GM21381 (cell line): ENCODE data around the gene MCTP2.
A peak's percentile ranks its signal among the peaks of the same experiment; 100 is the strongest.
"Not testable (repeated sequence)": the region's sequence is repeated elsewhere in the genome, so short reads cannot be mapped to it uniquely, and the experiment has no call there.

Experiments used
- ATAC-seq: cut with Tn5 transposase; IDR thresholded peaks from one replicate; pipeline ENCODE4 v1.9.1; 2021; ENCODE audit warnings: mild to moderate bottlenecking, moderate library complexity; ENCODE audit not compliant: unreplicated experiment

MCTP2 gene

GRCh38 chr15:94234300-94234699 is 2.9 kb downstream of the MCTP2 start:
- ATAC-seq = peak; percentile 17

DNA sequence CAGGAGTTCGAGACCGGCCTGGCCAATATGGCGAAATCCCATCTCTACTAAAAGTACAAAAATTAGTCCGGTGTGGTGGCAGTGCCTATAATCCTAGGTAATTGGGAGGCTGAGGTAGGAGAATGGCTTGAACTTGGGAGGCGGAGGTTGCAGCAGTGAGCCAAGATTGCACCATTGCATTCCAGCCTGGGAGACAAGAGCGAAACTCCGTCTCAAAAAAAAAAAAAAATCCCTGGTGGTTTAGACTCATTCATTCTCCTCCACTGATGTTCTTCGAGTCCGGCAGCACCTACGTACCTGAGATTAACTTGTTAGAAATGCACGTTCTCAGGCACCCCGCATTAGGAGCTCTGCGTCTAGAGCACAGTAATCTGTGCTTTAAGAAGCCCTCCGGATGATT is 3.7 kb downstream of the MCTP2 start:
- no peak for ATAC-seq

GRCh38 chr15:94235646-94236045 is 4.3 kb downstream of the MCTP2 start:
- no peak for ATAC-seq

DNA sequence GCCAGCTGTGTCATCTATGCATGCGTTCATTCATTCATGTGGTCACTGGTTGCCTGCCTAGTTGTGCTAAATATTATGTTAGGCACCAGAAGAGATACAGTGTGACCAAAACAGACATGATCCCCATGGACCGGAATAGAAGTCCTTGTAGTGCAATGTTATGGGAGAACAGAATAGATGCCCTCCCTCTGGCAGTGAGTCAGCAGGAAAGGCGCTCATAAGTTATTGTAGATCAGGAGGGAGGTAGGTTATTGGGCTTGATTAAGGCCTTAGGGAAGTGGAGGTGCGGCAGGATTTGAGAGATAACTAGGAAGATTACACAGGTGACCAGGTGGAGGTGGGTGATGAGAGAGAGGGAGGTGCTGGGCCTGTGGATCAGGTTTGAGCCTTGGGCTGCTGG is 5.2 kb downstream of the MCTP2 start:
- no peak for ATAC-seq

- ATAC-seq = no peak
Measured at GRCh38 chr15:94237903-94238302, 6.5 kb downstream of the MCTP2 start.

DNA sequence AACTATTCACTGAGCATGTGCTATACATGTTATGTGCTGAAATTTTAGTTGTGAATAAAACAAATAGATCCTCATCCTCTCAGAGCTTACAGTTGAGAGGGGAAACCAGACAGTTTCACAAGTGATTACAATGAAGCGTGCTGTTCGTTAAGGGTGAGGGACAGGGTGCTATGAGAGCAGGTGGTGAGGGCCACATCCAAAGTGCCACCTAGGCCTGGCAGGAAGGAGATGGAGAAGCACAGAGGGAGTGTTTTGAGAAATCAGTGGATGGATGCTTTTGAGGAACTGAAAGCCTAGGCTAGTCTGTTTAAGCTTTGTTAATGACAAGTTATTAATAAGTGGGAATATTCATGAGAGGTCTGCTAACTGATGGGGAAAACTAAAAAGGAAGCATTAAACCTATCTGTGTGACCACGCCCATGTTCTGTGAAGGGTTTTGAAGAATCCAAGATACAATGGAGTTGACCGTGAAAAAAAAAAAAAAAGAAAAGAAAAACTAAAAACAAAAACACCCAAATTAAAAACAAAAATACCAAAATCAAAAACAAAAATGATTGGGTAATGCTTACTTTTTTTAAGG is 7.3 kb downstream of the MCTP2 start:
- ATAC-seq = peak; percentile 62

DNA sequence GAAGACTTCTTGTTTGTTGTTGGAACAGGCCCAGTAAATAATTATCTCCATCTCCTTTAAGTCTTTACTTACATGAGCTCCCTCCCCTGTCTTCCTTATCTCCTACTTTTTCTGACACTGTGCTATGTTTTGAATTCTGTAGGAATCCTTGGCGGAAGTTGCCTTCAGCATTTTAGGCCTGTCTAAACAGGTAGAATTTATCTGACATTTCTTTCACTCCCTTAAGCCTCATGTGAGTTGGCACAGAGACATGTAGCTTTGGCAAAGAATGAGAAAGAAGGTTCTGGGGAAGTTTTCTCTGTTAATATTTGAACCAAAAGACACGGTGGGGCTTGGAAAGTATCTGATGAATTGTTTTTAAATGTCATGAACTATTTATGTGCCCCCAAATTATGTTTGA is 8.1 kb downstream of the MCTP2 start:
- no peak for ATAC-seq

- ATAC-seq = no peak
Measured at GRCh38 chr15:94240480-94240879, 9.1 kb downstream of the MCTP2 start.

DNA sequence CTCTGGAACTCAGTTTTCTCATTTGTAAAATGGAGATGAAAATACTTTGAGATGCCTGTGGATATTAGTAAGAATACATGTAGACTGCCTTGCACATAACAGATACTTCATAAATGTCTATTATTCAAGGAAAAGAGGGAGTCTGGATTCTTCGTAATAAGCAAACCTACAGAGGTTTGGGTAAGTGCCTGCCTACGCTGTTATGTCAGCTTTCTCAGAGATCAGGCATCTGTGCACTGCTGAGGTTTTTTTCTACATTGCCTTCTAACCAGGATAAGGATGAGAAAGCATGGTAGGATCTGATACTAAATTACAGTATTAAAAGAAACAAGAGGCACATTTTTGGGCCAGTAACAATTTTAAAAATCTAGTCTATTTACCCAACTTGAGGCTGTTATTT is 10.9 kb downstream of the MCTP2 start:
- no peak for ATAC-seq

GRCh38 chr15:94243003-94243402 is 11.6 kb downstream of the MCTP2 start:
- ATAC-seq = not testable (repeated sequence)

- ATAC-seq = no peak
Measured at GRCh38 chr15:94243418-94243817, 12.1 kb downstream of the MCTP2 start.

- no peak for ATAC-seq
Measured at GRCh38 chr15:94246016-94246415, 14.7 kb downstream of the MCTP2 start.

DNA sequence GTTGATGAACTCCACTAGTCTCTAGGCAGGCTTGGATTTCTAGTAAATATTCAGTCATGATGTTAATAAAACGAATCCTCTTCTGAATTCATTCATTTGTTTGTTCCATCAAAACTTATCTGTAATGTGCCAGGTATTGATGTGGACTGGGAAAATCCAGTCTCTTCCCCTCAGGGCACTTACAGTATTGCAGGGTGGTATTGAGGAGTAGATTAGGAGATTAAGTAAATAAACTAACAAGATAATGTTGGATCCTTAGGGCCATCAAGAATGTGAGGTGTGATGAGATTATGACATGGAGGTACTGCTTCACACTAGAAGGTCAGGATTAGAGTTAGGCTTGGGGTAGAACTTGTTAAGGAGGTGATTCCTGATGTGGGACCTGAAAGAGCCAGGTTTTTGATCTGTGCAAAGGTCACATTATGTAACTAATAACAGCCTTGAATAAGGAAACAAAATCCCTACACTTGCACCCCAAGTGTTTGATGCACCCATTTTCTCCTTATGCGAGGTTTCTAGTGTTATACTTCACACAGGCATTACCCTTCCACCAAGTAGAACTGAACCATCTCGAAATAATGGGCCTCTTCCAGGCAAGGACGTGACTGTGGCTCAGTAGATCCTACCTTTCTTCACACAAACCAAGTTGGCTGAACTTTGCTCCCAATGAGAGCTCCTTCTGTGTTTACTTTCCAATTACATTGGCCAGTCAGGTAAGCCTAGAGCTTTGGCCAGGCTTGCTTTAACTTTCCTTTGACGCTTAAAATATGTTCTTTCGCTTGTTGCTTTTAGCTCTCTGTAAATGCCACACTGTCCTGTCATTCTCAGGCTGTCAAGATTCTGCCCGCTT is 16.7 kb downstream of the MCTP2 start:
- no peak for ATAC-seq

- ATAC-seq = no peak
Measured at GRCh38 chr15:94250801-94251200, 19.4 kb downstream of the MCTP2 start.

DNA sequence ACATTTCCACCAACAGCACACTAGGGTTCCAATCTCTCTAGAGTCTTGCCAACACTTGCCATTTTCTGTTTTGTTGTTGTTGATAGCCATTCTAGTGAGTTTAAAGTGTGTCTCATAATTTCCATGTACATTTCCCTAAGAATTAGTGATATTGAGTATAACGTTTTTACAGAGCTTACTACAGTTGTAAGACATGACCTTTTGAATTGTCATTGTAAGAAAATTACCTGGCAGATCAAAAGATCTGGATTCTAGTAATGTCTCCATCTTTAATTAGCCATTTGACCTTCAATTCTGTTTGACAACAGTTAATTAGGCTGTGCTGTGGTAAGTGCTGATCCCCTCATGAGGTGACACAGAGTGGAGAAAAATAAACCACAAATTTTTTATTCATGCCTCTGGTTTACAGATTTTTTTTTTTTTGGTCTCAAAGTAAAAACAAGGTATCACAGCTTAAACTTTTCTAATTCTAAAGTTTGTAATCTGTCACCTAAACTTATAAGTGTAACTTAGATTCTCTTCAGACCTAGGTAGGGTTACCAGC is 20.9 kb downstream of the MCTP2 start:
- no peak for ATAC-seq

DNA sequence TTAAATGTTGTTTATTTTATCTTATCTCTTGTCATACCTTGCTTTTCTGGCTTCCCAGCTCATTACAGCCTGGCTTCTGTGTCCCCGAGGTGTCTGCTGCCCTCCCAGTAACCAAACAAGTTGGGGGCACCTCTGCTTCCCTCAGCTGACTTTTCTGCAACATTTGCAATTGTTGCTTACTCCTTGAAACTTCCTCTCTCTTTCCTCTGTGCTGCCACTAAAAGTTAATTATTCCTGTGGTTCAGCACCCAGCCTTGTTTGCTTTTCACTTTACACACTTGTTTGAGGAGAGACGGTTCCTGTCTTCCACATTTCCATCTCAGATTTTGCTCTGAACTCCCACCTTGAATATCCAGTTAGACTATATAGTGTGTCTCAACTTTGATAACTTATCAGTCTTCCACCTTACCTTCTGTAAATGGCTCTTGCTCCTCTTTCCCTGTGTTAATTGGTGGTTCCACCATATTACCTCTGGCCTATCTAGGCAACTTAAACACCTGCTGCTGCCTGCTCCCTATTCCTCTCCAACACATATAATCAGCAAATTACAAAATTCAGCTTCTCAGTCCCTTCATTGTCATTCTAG is 21.6 kb downstream of the MCTP2 start:
- ATAC-seq = no peak

- ATAC-seq = peak; percentile 50
Measured at GRCh38 chr15:94253742-94254141, 22.4 kb downstream of the MCTP2 start.

- no peak for ATAC-seq
Measured at GRCh38 chr15:94255540-94255939, 24.2 kb downstream of the MCTP2 start.

GRCh38 chr15:94256511-94256910 is 25.1 kb downstream of the MCTP2 start:
- ATAC-seq = no peak

GRCh38 chr15:94257776-94258175 is 26.4 kb downstream of the MCTP2 start:
- peak; percentile 6 for ATAC-seq

- ATAC-seq = peak; percentile 60
Measured at GRCh38 chr15:94258246-94258645, 26.9 kb downstream of the MCTP2 start.
